ENCODE results near the gene TSNAXIP1.

DNA sequence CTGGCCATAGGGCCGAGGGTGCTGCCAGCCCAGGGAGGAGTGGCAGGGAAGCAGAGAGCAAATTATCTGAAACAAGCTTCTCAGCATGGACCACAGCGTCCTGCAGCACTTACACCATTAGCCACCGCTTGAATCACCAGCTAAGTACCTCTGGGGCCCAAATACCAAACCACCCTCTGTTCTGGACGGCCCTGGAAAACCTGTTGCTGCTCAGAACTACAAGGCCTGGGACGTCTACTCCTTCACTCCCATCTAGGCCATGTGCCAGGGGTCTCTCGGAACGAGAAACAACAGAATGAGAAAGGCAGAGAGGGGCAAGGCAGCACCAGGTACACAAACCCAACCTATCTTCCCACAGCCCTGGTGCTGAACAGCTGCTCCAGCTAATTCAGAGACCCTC is 47.7 kb upstream of the TSNAXIP1 start:
- TF ChIP-seq POLR2A (IDR thresholded peaks at IDR 0.05) (no peak), CTCF (IDR thresholded peaks at IDR 0.05) (no peak)

Measured in Peyer's patch (tissue), 4 donors.